ENCODE data around the gene PPP1CC. TPM values are rescaled to one million over a fixed set of nuclear protein-coding genes. Genes with fewer than 3 reads are reported as not detected.

Gene PPP1CC
- total RNA-seq, 2 donors from 2014 or later, result 92.9 to 103 TPM

- Histone ChIP-seq H3K4me1 (replicated peaks) (peaks cover 7% of the 10 kb centered on the region), H3K27me3 (replicated peaks; ENCODE audit: insufficient read depth) (no peaks in the 10 kb centered on the region), H3K4me3 (peak overlapping the region; percentile 48 to 62), H3K27ac (peak overlapping the region; percentile 67 to 70), H3K9me3 (no peaks in the 10 kb centered on the region), H3K36me3 (no peaks in the 10 kb centered on the region)
- DNase-seq (ENCODE audit: low spot score), result no peak
- intact Hi-C loops (cut with DNase I), result loop anchor here (10.0 kb wide), 2 partner anchors 195 to 225 kb away; partner anchors contain the start of genes FAM216A and GPN3
- TF ChIP-seq CTCF (IDR thresholded peaks at IDR 0.05) (no peak), POLR2A (IDR thresholded peaks at IDR 0.05) (peak; percentile 8), POLR2AphosphoS5 (IDR thresholded peaks at IDR 0.05) (no peak)
- WGBS, result 2% methylated on average over 38 of the region's 38 CpGs
Observed at GRCh38 chr12:110689281-110690126, 53.2 kb downstream of the PPP1CC start.

- intact Hi-C loops (cut with DNase I), result no loop called here
Observed at GRCh38 chr12:110688446-110689280, 54.0 kb downstream of the PPP1CC start, which contains the start of gene HVCN1. Gene HVCN1 (minus strand): TSS chr12:110689115. CDS start chr12:110683245, 5,870 bp downstream.

GRCh38 chr12:110687396-110688169 is 55.1 kb downstream of the PPP1CC start:
- DNase-seq (ENCODE audit: low spot score), result no peak
- H3K27ac ChIP-seq, result no peak overlapping the region
- H3K4me3 ChIP-seq, result peak overlapping the region in 1 of 2 donors; percentile 48
- no peaks in the 10 kb centered on the region for H3K27me3 ChIP-seq (replicated peaks; ENCODE audit: insufficient read depth)
- no peaks in the 10 kb centered on the region for H3K36me3 ChIP-seq
- H3K4me1 ChIP-seq (replicated peaks), result peaks cover 7% of the 10 kb centered on the region
- 91% methylated on average over 15 of the region's 15 CpGs for WGBS
- TF ChIP-seq CTCF (IDR thresholded peaks at IDR 0.05) (no peak), POLR2A (IDR thresholded peaks at IDR 0.05) (no peak), POLR2AphosphoS5 (IDR thresholded peaks at IDR 0.05) (no peak)
- intact Hi-C loops (cut with DNase I), result no loop called here
- H3K9me3 ChIP-seq, result no peaks in the 10 kb centered on the region

More at GRCh38 chr12:110688446-110689280, 54.0 kb downstream of the PPP1CC start, which contains the start of gene HVCN1:
- peak; percentile 39 for DNase-seq (ENCODE audit: low spot score)
- Histone ChIP-seq H3K36me3 (no peaks in the 10 kb centered on the region), H3K4me1 (replicated peaks) (peaks cover 7% of the 10 kb centered on the region), H3K27ac (peak within 1 kb of the TSS; percentile 67 to 70), H3K27me3 (replicated peaks; ENCODE audit: insufficient read depth) (no peaks in the 10 kb centered on the region), H3K4me3 (peak within 1 kb of the TSS; percentile 48 to 62), H3K9me3 (no peaks in the 10 kb centered on the region)
- TF ChIP-seq POLR2AphosphoS5 (IDR thresholded peaks at IDR 0.05) (no peak), CTCF (IDR thresholded peaks at IDR 0.05) (no peak), POLR2A (IDR thresholded peaks at IDR 0.05) (no peak)
- 4% methylated on average over 50 of the region's 64 CpGs for WGBS

GRCh38 chr12:110686294-110686903 is 56.3 kb downstream of the PPP1CC start:
- DNase-seq (ENCODE audit: low spot score), result no peak
- WGBS, result 95% methylated on average over 3 of the region's 3 CpGs

More at GRCh38 chr12:110686294-110686903, 56.3 kb downstream of the PPP1CC start:
- H3K4me1 ChIP-seq (replicated peaks), result peaks cover 7% of the 10 kb centered on the region
- intact Hi-C loops (cut with DNase I), result no loop called here
- TF ChIP-seq POLR2AphosphoS5 (IDR thresholded peaks at IDR 0.05) (no peak), CTCF (IDR thresholded peaks at IDR 0.05) (no peak), POLR2A (IDR thresholded peaks at IDR 0.05) (no peak)
- no peaks in the 10 kb centered on the region for H3K9me3 ChIP-seq
- H3K4me3 ChIP-seq, result no peak overlapping the region
- H3K27me3 ChIP-seq (replicated peaks; ENCODE audit: insufficient read depth), result no peaks in the 10 kb centered on the region
- no peaks in the 10 kb centered on the region for H3K36me3 ChIP-seq
- no peak overlapping the region for H3K27ac ChIP-seq
